GM18502 (cell line): ENCODE measurements around the gene LRWD1.

Experiments
- ATAC-seq: cut with Tn5 transposase; IDR thresholded peaks from one replicate; pipeline ENCODE4 v1.9.1; 2021; ENCODE audit warnings: mild to moderate bottlenecking; ENCODE audit not compliant: unreplicated experiment, poor library complexity

LRWD1 gene

GRCh38 chr7:102464577-102465280, at the start of gene LRWD1, which contains the start of gene ALKBH4:
LRWD1 (plus strand) TSS chr7:102464984; CDS start chr7:102465081, 97 bp downstream.
ALKBH4 (minus strand) TSS chr7:102464863; CDS start chr7:102464836, 27 bp downstream.
- ATAC-seq: peak; percentile 83

- ATAC-seq: peak; percentile 58
These were observed 49.0 kb upstream of the LRWD1 start for GRCh38 chr7:102415685-102416225.

GRCh38 chr7:102416406-102416805, 48.4 kb upstream of the LRWD1 start:
- no peak for ATAC-seq

GRCh38 chr7:102417105-102417504, 47.7 kb upstream of the LRWD1 start:
- ATAC-seq: no peak

GRCh38 chr7:102418592-102418991, 46.2 kb upstream of the LRWD1 start:
- ATAC-seq: no peak

GRCh38 chr7:102421706-102422240, 43.0 kb upstream of the LRWD1 start:
- ATAC-seq: no peak

- ATAC-seq: no peak
These were observed 40.6 kb upstream of the LRWD1 start for GRCh38 chr7:102424129-102424551.

- ATAC-seq: peak; percentile 22
These were observed 40.0 kb upstream of the LRWD1 start for GRCh38 chr7:102424787-102425218.

GRCh38 chr7:102425639-102426267, 39.0 kb upstream of the LRWD1 start:
- peak; percentile 67 for ATAC-seq

GRCh38 chr7:102426268-102427018, 38.3 kb upstream of the LRWD1 start:
- peak; percentile 64 for ATAC-seq

- no peak for ATAC-seq
These were observed 37.8 kb upstream of the LRWD1 start for GRCh38 chr7:102427019-102427405.

- no peak for ATAC-seq
These were observed 35.5 kb upstream of the LRWD1 start for GRCh38 chr7:102429141-102429899.

- ATAC-seq: peak; percentile 38
These were observed 33.0 kb upstream of the LRWD1 start for GRCh38 chr7:102431617-102432298.

GRCh38 chr7:102432442-102433218, 32.2 kb upstream of the LRWD1 start:
- ATAC-seq: peak; percentile 41

- peak; percentile 63 for ATAC-seq
These were observed 31.4 kb upstream of the LRWD1 start, which contains the start of gene ORAI2 for GRCh38 chr7:102433219-102434038. ORAI2 (plus strand) TSS chr7:102433575; CDS start chr7:102438957, 5,382 bp downstream.

- no peak for ATAC-seq
These were observed 30.7 kb upstream of the LRWD1 start for GRCh38 chr7:102434039-102434486.

- no peak for ATAC-seq
These were observed 28.7 kb upstream of the LRWD1 start for GRCh38 chr7:102436118-102436517.
